GM18498 (cell line): ENCODE measurements around the gene ANO1.

Experiments
- ATAC-seq: cut with Tn5 transposase; IDR thresholded peaks from one replicate; pipeline ENCODE4 v1.9.1; 2021; ENCODE audit warnings: mild to moderate bottlenecking, moderate library complexity; ENCODE audit not compliant: unreplicated experiment

The ANO1 gene

GRCh38 chr11:70133771-70134335, 55.7 kb downstream of the ANO1 start:
- no peak for ATAC-seq

GRCh38 chr11:70134490-70134889, 56.4 kb downstream of the ANO1 start:
- ATAC-seq, result no peak

GRCh38 chr11:70135142-70135541, 57.0 kb downstream of the ANO1 start:
- no peak for ATAC-seq

- no peak for ATAC-seq
Measured at GRCh38 chr11:70135625-70136059, 57.5 kb downstream of the ANO1 start.

GRCh38 chr11:70137383-70137782, 59.3 kb downstream of the ANO1 start:
- no peak for ATAC-seq

GRCh38 chr11:70138403-70138802, 60.3 kb downstream of the ANO1 start:
- ATAC-seq, result no peak

- ATAC-seq, result no peak
Measured at GRCh38 chr11:70139785-70140410, 61.8 kb downstream of the ANO1 start.

GRCh38 chr11:70140711-70141485, 62.8 kb downstream of the ANO1 start:
- no peak for ATAC-seq

GRCh38 chr11:70141486-70142220, 63.5 kb downstream of the ANO1 start:
- no peak for ATAC-seq

GRCh38 chr11:70142221-70142875, 64.2 kb downstream of the ANO1 start:
- no peak for ATAC-seq

- no peak for ATAC-seq
Measured at GRCh38 chr11:70144262-70144661, 66.1 kb downstream of the ANO1 start.

GRCh38 chr11:70145071-70145470, 67.0 kb downstream of the ANO1 start:
- no peak for ATAC-seq

GRCh38 chr11:70145841-70146240, 67.7 kb downstream of the ANO1 start:
- no peak for ATAC-seq

GRCh38 chr11:70146299-70146698, 68.2 kb downstream of the ANO1 start:
- ATAC-seq, result no peak

GRCh38 chr11:70146895-70147520, 68.9 kb downstream of the ANO1 start:
- no peak for ATAC-seq

- no peak for ATAC-seq
Measured at GRCh38 chr11:70147668-70148067, 69.6 kb downstream of the ANO1 start.

GRCh38 chr11:70151671-70152070, 73.6 kb downstream of the ANO1 start:
- no peak for ATAC-seq

GRCh38 chr11:70153133-70153727, 75.1 kb downstream of the ANO1 start:
- ATAC-seq, result no peak

GRCh38 chr11:70155386-70155785, 77.3 kb downstream of the ANO1 start:
- no peak for ATAC-seq
